ENCODE data around the gene DCDC2C. TPM values are rescaled to one million over a fixed set of nuclear protein-coding genes. Genes with fewer than 3 reads are reported as not detected.

DCDC2C gene
- polyA plus RNA-seq, 4 donors = 0.32 to 2.6 (median 0.99) TPM

DNA sequence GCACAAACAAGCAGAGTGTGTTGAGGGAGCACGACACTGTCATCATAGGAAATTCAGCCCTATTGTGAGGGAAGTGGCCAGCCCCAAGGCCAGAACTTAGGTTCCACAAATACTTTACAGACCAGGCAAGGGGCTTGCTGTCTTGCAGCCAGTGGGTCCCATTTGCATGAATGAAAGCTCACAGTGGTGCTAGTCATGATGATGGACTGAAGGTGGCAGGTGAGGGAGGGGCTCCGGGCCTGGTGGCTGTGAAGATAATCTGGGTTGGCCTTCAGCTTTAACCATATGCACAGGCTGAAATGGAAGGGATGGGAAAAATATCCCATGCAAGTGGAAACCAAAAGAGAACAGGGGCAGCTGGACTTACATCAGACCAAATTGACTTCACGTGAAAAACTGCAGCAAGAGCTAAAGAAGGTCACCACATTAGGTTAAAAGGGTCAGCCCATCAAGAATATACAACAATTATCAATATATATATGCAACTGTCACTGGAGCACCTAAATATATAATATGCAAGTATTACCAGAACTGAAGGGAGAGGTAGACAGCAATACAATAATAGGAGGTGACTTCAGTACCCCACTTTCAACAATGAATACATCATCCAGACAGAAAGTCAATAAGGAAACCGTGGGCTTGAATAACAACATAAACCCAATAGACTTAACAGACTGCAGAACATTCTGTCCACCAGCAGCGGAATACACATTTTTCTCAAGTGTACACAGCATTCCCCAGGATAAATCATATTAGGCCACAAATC, 39.6 kb downstream of the DCDC2C start:
- DNase-seq (ENCODE audit: low read depth in 4 of 4, low spot score in 3 of 4) = no peak

GRCh38 chr2:3743951-3744555, 40.7 kb downstream of the DCDC2C start:
- no peak for DNase-seq (ENCODE audit: low read depth in 4 of 4, low spot score in 3 of 4)

DNA sequence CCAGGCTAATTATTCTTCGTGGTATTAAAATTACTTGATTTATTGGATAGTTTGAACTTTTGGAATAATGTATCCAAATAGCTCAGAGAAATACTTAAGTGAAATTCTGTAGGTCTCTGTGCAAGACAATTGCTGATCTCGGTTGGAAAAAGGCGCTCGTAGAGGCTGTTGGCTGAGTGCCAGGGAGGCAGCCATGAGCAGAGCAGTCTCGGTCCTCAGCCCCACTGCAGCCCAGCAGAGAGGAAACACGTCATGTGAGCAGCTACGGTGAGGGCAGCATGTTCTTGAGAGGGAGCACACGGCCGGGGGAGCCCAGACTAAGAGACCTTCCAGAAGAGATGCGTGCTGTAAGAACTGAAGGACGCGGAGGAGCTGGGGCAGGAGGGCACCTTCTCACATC, 42.5 kb downstream of the DCDC2C start:
- no peak for DNase-seq (ENCODE audit: low read depth in 4 of 4, low spot score in 3 of 4)

GRCh38 chr2:3747032-3747654, 43.8 kb downstream of the DCDC2C start:
- DNase-seq (ENCODE audit: low read depth in 4 of 4, low spot score in 3 of 4) = no peak

GRCh38 chr2:3747826-3748225, 44.5 kb downstream of the DCDC2C start:
- DNase-seq (ENCODE audit: low read depth in 4 of 4, low spot score in 3 of 4) = no peak

DNA sequence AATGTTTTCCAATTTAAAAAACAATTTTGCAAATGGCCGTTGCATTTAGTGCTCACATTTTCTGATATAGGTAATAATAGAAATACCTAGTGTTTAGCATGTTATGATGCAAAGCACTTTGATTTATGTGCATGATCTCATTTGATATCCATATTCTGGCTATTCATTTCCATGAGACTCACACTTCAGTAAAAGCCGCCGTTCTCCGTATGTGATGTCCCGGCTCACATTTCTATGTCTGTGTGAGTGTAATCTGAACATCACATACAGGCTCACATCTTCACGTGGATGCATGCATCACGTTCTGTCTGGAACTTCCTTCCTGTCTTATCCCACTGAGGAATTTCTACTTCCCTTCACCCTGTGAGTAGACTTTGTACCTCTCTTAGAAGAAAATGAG, 45.8 kb downstream of the DCDC2C start:
- no peak for DNase-seq (ENCODE audit: low read depth in 4 of 4, low spot score in 3 of 4)

DNA sequence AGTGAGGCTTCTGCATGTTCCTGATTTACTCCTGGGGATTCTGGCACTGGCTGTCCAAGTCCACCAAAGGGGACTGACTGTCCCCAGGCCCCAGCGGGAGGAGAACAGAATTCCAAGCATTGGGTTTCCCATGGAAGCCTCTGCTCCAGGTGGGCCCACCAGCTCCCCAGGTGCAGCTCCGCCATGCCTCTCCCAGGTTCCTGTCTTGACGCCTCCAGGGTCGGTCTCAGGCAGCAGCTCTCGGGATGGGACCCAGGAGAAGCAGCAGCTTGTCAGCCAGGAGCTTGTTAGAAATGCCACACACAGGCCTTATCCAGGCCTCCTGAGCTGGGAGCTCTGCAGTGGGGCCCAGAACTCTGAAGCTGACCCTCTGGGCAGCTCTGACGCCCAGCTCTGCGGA, 47.9 kb downstream of the DCDC2C start:
- no peak for DNase-seq (ENCODE audit: low read depth in 4 of 4, low spot score in 3 of 4)

DNA sequence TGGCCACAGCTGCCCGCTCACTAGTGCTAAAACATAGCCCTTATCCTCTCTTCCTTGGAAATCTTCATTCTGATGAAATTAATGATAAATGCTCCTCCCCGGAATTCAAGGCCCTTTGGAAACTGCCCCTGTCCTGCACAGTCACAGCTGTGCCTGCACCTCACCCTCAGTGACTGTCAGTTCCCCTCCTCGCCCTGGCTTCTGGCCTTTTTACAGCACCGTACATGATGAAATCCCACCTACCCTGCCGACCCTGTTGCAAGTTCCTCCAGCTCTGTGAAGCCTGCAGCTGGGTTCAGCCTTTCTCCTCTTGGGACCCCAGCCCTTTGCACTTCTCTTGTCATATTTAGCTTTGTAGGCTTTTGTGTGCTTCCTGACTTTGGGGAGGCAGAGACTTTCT, 48.4 kb downstream of the DCDC2C start:
- no peak for DNase-seq (ENCODE audit: low read depth in 4 of 4, low spot score in 3 of 4)

DNA sequence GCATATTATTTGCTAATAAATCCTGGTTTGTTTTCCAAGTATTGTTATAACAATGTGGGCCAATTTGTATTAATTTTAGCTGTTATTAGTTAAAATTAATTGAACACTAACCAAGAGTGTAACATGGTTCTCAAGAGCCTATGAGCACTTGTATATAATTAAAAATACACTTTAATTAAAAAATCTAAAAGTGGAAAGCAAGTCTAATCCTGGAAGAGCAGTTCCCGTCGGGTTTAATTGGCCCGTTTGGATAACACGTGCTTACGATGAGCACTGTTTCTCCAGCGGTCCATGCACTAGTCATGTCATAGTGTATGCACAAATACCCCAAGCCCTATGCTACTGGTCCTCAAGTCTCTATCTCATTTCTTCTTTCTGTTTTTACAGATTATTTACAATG, 49.0 kb downstream of the DCDC2C start:
- DNase-seq (ENCODE audit: low read depth in 4 of 4, low spot score in 3 of 4) = no peak

DNA sequence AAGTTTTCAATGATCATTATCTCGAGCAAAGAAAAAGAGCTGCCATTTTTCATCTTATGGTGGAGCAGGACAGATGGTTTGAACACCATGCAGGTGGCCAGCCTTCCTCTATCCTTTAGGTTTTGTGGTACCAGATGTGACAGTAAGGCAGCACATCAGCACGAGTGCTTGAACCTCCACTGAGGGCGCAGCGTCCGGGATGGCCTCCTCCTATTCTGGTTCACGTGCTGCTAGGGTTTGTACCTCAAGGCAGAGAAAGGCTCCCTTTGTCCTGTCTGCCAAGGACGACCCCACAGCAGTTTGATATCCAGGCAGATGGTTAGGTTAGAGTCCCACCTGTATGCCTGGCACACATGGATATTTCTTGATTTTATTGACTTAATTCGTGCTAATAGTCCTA, 50.2 kb downstream of the DCDC2C start:
- no peak for DNase-seq (ENCODE audit: low read depth in 4 of 4, low spot score in 3 of 4)

- DNase-seq (ENCODE audit: low read depth in 4 of 4, low spot score in 3 of 4) = no peak
These were observed 50.9 kb downstream of the DCDC2C start for GRCh38 chr2:3754280-3754679.

GRCh38 chr2:3754795-3755194, 51.4 kb downstream of the DCDC2C start:
- no peak for DNase-seq (ENCODE audit: low read depth in 4 of 4, low spot score in 3 of 4)

- DNase-seq (ENCODE audit: low read depth in 4 of 4, low spot score in 3 of 4) = no peak
These were observed 51.9 kb downstream of the DCDC2C start for GRCh38 chr2:3755277-3755676.

DNA sequence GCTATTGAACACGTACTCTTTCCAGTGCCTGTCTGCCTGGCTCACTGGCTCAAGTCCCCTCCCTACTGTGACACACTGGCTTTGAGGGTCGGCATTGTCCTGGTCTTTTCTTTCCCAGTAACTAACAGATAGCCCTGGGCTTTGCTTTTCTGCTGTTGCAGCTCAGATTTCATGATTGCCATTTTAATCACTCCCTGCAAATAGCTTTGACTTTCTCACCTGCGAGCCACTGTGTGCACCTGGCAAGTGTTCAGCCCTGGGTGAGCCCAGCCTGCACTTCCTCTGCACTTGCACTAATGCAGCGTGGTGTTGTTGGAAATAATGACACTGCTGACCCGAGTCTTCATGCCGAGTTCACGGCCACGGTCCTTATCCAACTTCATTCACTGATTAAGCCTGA, 52.9 kb downstream of the DCDC2C start:
- DNase-seq (ENCODE audit: low read depth in 4 of 4, low spot score in 3 of 4) = peak in 1 of 4 donors; percentile 24

GRCh38 chr2:3758906-3759305, 55.5 kb downstream of the DCDC2C start:
- DNase-seq (ENCODE audit: low read depth in 4 of 4, low spot score in 3 of 4) = no peak

DNA sequence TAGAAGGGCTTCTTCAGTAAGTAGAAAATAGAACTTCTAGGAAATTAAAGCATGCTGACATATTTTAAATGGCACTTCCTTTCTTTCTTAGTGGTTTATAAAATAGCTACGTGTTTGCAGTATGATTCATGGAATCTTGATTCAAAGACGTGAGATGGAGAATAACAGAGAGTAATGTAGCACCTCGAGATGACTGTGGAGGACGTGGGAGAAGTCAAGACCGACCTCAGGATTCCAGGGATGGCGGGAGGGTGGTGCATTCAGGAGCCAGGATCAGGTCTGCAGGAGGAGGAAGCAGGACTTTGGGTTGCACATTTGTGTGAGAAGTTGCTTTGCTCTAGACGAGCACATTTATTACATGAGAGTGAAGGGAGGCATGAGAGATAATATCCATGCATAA, 56.0 kb downstream of the DCDC2C start:
- no peak for DNase-seq (ENCODE audit: low read depth in 4 of 4, low spot score in 3 of 4)

- DNase-seq (ENCODE audit: low read depth in 4 of 4, low spot score in 3 of 4) = peak in 1 of 4 donors; percentile 39
These were observed 56.4 kb downstream of the DCDC2C start for GRCh38 chr2:3759761-3760160.

- no peak for DNase-seq (ENCODE audit: low read depth in 4 of 4, low spot score in 3 of 4)
These were observed 57.9 kb downstream of the DCDC2C start for GRCh38 chr2:3761272-3761671.

- no peak for DNase-seq (ENCODE audit: low read depth in 4 of 4, low spot score in 3 of 4)
These were observed 59.5 kb downstream of the DCDC2C start for GRCh38 chr2:3762771-3763447.

- DNase-seq (ENCODE audit: low read depth in 4 of 4, low spot score in 3 of 4) = no peak
These were observed 63.4 kb downstream of the DCDC2C start for GRCh38 chr2:3766824-3767223.

DNA sequence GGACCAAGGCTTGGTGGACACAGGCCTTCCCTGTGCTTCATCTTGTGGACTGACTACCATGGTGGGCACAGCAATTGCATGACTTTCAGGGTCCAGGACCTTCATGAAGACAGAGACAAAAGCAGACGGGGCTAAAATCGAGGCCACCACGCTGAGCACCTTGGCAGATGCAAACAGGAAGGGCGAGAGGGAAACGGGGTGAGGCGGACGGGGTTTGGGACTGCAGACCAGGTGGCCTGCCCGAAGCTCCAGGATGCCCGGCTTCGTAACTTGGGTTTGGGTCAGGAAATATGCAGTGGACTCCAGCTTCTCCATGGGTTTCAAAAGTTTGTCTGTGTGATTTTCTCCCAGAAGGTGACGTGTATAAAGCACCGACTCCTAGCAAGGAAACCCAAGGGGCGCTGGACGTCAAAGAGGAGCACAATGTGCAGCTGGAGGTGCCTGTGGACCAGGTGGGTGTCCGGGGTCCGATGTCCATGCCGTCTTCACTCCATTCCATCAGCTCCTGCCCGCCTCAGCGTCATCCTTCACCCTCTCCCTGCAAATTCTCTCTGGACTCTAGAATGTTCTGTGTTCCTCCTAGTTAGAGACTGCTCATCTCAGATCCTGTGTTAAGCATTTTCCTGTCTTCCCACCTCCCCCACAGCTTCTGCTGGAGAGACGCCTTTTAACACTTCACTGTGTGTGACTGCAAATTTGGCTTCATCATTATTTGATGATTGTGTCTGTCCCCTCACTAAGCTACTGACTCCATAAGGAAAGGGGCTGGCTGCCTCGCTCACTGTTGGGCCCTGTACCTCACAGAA, 65.8 kb downstream of the DCDC2C start:
- no peak for DNase-seq (ENCODE audit: low read depth in 4 of 4, low spot score in 3 of 4)

All from left renal pelvis (tissue), 4 donors.